ENCODE results near the gene EMX1.

The EMX1 gene

DNA sequence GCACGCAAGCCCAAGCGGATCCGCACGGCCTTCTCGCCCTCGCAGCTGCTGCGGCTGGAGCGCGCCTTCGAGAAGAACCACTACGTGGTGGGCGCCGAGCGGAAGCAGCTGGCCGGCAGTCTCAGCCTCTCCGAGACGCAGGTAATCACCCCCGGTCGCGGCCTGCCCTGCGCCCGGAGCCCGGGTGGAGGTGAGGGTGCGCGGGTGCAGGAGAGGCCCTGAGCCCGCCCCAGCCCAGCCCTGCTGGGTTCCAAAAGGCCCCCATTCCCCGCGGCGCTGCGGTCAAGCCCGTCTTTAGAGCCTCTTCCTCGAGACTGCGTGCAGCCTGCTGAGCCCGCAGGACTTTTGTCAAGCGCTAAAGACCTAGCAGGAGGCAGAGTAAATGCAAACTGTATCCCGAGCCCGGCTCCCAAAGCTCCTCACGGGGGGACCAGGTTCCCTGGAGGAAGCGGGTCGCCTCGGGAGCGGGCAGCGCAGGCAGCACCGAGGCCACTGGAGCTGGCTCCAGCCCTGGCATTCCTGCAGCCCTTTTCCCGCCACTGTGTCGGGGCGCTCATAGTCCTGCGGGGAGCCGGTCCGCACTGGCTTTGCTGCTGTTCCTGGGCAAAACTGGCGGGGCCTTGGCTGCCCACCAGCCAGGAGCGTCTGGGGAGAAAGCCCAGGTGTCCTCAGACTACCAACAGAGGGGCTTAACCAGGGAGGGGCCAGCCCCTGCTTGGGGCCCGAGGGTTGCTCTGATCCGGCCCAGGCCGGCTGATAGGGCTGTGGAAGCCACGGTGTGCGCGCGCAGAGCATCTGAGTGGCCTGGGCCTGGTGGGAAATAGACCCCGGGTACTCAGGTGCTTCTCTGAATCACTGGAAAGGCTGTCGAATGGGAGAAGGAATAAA is 7.3 kb downstream of the EMX1 start:
- DNase-seq (ENCODE audit: low read depth in 2 of 2) = no peak

DNA sequence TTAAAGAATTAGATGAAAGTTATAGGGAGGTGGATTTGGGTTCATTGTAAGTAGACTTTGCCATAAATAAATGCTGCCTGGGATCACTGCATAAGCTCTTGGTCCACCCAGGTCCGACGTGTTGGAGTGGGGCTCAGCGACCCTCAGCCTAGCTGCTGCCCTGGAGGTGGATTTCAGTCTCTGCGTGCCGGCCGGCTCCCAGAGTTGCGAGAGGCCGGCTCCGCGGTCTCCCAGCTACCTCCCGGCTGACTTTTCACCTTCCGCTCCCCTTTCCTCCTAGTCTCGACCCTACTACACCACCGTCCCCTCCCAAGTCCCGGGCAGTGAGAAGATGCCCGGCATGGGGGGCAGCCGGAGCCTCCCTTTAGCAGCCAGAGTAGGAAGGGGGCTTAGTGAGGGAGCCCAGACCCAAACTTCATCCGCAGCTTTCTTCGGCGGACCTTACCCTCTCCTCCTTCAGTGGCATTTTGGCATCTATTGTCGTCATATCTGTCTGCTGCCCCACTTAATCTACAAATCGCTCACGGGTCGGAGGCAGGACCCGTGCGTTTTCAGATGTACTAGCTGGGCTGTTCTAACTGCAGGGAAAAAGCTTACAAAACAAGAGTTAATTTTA is 8.1 kb downstream of the EMX1 start:
- DNase-seq (ENCODE audit: low read depth in 2 of 2) = no peak

GRCh38 chr2:72926368-72926767 is 9.0 kb downstream of the EMX1 start:
- no peak for DNase-seq (ENCODE audit: low read depth in 2 of 2)

- no peak for DNase-seq (ENCODE audit: low read depth in 2 of 2)
Measured at GRCh38 chr2:72926811-72927465, 9.6 kb downstream of the EMX1 start.

GRCh38 chr2:72927619-72928550 is 10.6 kb downstream of the EMX1 start:
- DNase-seq (ENCODE audit: low read depth in 2 of 2) = no peak

- DNase-seq (ENCODE audit: low read depth in 2 of 2) = no peak
Measured at GRCh38 chr2:72929010-72929409, 11.7 kb downstream of the EMX1 start.

DNA sequence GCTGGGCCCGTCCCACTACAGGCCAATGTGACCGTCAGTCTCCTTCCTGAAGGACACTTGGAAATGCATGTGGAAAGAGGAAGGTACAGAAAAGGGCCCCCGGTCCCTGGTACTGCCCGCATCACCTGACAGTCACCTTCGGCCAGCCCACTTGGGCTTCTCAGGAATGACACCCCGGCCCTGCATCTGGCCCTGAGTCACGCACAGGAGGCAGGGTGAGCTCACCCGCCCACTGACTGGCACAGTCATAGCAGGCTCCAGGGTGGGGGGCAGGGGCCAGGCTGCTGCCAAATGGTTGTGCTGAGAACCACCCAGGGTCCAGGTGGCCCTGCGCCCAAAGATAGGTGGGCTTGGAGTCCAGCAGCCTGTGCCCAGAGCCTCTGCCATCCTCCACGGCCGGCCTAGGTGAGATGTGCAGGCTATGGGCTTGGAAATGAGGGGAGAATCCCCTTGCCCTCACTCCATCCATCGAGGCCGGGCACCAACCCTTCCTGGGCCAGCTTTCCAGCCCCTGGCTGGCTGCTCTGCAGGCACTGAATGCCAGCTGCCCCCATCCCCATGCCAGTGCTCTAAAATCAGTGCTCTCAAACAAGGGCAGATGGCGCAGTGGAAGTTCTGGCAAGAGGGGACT is 14.1 kb downstream of the EMX1 start:
- no peak for DNase-seq (ENCODE audit: low read depth in 2 of 2)

DNA sequence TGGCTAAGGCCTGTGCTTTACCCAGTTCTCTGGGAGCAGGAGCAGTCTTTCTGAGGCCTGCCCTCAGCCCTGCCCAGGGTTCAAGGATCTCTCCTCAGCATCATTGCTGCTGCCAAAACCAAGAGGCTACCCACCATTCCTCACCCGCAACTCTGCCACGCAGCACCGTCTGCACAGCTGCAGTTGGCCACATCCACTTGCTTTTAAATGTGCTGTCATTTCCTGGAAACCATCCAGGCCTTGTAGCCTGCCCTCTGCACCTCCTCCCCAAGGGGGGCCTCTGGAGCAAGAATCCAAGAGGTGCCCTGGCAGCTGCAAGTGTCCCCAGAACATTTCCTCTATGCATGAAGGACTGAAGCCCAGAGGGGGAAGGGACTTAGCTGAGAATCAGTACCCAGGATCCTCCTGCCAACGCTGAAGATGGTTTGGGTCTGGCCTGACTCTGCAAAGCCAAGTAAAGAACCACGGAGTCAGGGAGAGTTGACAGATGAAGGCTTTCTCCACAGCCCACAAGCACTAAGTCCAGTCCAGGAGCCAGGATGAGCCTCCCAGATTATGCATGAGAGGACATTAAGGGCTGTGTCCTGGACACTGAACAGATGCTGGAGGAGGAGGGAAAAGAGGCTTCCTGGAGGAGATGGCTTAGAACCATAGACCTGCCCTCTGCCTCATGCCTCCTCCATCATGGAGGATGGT is 14.9 kb downstream of the EMX1 start:
- no peak for DNase-seq (ENCODE audit: low read depth in 2 of 2)

DNA sequence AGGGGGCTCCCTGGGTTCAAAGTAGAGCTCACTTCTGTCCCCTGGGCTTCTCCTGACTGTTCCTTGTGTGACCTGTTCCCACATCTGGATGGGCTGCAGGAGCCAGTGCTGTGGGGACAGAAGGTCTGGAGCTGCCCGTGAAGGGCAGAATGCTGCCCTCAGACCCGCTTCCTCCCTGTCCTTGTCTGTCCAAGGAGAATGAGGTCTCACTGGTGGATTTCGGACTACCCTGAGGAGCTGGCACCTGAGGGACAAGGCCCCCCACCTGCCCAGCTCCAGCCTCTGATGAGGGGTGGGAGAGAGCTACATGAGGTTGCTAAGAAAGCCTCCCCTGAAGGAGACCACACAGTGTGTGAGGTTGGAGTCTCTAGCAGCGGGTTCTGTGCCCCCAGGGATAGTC is 15.5 kb downstream of the EMX1 start:
- DNase-seq (ENCODE audit: low read depth in 2 of 2) = no peak

DNA sequence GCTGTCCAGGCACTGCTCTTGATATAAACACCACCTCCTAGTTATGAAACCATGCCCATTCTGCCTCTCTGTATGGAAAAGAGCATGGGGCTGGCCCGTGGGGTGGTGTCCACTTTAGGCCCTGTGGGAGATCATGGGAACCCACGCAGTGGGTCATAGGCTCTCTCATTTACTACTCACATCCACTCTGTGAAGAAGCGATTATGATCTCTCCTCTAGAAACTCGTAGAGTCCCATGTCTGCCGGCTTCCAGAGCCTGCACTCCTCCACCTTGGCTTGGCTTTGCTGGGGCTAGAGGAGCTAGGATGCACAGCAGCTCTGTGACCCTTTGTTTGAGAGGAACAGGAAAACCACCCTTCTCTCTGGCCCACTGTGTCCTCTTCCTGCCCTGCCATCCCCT is 15.9 kb downstream of the EMX1 start:
- DNase-seq (ENCODE audit: low read depth in 2 of 2) = no peak

- no peak for DNase-seq (ENCODE audit: low read depth in 2 of 2)
Measured at GRCh38 chr2:72933646-72934151, 16.4 kb downstream of the EMX1 start.

DNA sequence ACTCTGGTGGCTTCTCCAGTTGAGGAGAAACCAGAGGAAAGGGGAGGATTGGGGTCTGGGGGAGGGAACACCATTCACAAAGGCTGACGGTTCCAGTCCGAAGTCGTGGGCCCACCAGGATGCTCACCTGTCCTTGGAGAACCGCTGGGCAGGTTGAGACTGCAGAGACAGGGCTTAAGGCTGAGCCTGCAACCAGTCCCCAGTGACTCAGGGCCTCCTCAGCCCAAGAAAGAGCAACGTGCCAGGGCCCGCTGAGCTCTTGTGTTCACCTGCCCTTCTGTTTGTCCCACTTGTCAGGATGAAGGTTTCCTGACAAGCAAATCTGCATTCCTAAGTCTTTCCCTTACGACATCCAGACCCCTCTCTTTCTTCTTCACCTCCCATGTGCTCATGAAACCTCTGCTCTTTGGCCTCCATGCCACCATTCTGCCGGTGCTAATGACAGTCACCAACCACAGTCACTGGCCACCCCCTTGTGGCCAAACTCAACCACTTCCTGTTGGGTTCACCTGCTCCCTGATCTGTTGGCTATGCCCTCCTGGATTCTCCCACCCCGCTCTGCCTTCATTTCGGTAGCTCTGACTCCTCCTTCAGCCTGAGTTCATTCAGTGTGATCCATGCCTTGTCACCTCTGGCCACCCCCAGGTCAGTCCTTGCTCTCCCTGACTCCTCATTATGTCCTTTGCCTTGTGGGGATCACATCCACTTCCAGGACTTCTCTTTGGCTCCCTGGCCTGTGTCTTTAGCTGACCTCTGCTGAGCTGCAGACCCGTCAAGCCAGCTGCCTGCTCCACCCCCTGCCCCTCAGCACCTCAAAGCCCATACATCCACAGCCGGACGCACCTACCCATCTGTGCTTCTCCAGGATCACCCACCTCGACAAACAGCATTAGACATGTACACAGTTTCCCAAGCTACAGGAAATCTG is 17.6 kb downstream of the EMX1 start:
- DNase-seq (ENCODE audit: low read depth in 2 of 2) = no peak

- no peak for DNase-seq (ENCODE audit: low read depth in 2 of 2)
Measured at GRCh38 chr2:72935611-72935957, 18.3 kb downstream of the EMX1 start.

DNA sequence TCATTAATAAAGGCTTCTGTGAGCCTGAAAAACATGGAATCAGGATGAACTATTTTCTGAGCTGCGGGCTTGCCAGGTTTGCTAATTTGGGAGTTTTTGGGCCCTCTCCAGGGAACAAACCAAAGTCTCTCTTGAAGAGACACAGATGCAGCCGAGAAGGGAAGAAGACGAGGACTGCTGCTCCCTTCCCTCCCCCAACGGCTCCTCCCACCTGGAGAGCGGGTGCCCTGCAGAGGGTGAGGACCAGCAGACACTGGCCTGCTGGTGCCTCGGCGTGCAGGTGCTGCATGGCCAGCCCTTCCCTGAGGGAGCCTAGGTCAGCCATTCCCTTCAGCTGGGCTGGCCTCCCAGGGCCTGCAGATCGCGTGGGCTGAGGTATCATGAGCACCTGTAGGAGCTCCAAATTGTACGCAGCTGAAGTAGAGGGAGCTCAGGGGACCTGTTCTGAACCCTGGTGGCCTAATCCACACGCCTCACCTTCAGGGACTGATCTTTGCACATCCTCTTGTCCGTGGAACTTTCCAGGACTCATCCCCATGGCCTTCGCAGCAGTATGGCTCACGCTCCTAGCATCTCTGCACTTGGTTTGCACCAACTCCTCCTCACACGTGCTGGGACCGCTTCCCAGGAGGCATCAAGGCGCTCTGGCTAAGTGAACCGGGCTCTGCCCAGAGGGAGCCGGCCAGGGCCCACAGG is 19.5 kb downstream of the EMX1 start:
- no peak for DNase-seq (ENCODE audit: low read depth in 2 of 2)

DNA sequence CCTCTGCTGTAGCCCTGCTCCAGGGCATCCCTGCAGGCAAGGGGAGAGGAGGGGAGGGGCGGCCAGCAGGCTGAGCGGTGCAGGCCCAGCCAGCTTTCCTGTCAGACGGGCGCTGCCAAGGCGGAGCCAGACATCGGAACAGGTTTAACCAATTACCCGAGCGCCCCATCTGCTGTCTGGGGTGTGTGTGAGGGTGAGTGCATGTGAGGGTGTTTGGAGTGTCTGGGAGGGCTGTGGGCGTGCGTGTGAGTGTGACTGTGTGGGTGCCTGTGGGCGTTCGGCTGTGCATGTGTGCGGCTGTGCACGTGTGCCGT is 20.0 kb downstream of the EMX1 start:
- DNase-seq (ENCODE audit: low read depth in 2 of 2) = no peak

GRCh38 chr2:72938455-72938854 is 21.1 kb downstream of the EMX1 start:
- DNase-seq (ENCODE audit: low read depth in 2 of 2) = no peak

GRCh38 chr2:72940361-72940760 is 23.0 kb downstream of the EMX1 start:
- no peak for DNase-seq (ENCODE audit: low read depth in 2 of 2)

DNA sequence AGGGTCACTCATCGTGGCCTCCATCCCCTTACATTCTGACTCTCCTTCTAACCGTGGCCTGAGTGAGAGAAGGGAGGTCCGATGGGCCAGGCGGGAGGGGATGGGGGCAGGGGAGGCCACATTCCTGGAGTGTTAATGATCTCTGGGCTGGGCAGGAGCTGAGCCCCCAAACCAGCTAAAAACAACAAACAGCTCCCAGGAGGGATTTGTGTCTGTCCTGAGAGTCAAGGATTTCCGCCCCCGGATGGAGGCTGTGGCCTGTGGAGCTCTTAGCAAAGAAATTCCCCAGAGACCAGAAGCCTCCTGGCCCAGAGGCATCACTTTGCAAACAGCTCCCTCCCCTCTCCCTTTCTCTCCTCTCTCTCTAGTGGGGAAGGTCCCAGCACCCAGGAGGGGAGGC is 23.5 kb downstream of the EMX1 start:
- DNase-seq (ENCODE audit: low read depth in 2 of 2) = no peak

- no peak for DNase-seq (ENCODE audit: low read depth in 2 of 2)
Measured at GRCh38 chr2:72942293-72942692, 25.0 kb downstream of the EMX1 start.
